ENCODE data around the gene OMP.

DNA sequence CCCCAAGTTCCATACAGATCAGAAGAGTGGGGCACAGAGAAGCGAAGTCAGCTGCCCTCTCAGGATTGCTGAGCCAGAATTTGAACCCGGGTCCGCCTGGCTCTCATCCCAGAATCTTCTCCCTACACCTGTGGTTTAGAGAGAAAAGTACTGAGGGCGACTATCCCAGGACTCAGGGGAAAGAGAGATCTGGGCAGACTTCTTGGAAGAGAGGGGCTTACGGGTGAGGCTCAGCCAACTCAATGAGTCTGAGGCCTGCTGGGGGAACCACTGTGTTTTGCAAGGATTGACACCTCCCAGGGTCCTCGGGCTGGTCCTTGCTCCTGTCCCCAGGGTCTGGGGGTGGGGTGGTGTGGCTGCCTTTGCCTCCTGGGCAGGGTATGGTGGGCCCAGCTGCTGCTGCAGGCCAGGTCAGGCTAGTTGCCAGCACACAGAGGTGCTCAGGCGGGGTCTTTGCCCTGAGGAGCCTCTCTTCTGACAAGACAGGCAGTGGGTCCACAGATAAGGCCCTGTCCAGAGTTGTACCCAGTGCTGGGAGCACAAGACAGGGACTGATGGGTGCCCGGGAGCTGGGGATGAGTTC, 34.7 kb upstream of the OMP start:
- TF ChIP-seq, protein P1, sequence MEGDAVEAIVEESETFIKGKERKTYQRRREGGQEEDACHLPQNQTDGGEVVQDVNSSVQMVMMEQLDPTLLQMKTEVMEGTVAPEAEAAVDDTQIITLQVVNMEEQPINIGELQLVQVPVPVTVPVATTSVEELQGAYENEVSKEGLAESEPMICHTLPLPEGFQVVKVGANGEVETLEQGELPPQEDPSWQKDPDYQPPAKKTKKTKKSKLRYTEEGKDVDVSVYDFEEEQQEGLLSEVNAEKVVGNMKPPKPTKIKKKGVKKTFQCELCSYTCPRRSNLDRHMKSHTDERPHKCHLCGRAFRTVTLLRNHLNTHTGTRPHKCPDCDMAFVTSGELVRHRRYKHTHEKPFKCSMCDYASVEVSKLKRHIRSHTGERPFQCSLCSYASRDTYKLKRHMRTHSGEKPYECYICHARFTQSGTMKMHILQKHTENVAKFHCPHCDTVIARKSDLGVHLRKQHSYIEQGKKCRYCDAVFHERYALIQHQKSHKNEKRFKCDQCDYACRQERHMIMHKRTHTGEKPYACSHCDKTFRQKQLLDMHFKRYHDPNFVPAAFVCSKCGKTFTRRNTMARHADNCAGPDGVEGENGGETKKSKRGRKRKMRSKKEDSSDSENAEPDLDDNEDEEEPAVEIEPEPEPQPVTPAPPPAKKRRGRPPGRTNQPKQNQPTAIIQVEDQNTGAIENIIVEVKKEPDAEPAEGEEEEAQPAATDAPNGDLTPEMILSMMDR (IDR thresholded peaks at IDR 0.05) = no peak
- no peak for TF ChIP-seq POLR2AphosphoS5 (IDR thresholded peaks at IDR 0.05)
